Forelimb muscle (tissue), 1 donor: ENCODE data around the gene MOB1B. TPM values are rescaled to one million over a fixed set of nuclear protein-coding genes. Genes with fewer than 3 reads are reported as not detected.
"Not testable (repeated sequence)": the region's sequence is repeated elsewhere in the genome, so short reads cannot be mapped to it uniquely, and the experiment has no call there.

Experiments
- DNase-seq: peaks from one replicate; pipeline ENCODE4 v3.0.0-alpha.2; 2013; ENCODE audit warnings: low read depth
- polyA plus RNA-seq: library from polyadenylated mRNA; unstranded; fragments of 120-200 nt; gene quantifications from one replicate; pipeline ENCODE4 v1.2.1, GENCODE V29; 2013; ENCODE audit not compliant: insufficient read length

MOB1B gene
- polyA plus RNA-seq, 1 donor: 32.1 TPM

GRCh38 chr4:71008196-71008595, 106.0 kb downstream of the MOB1B start:
- no peak for DNase-seq

GRCh38 chr4:71009086-71009485, 106.9 kb downstream of the MOB1B start:
- no peak for DNase-seq

- DNase-seq: peak; percentile 34
Measured at GRCh38 chr4:71009890-71010588, 107.9 kb downstream of the MOB1B start.

- DNase-seq: no peak
Measured at GRCh38 chr4:71011451-71011850, 109.3 kb downstream of the MOB1B start.

- not testable (repeated sequence) for DNase-seq
Measured at GRCh38 chr4:71017391-71017790, 115.2 kb downstream of the MOB1B start.

GRCh38 chr4:71020611-71021010, 118.4 kb downstream of the MOB1B start:
- DNase-seq: no peak

- no peak for DNase-seq
Measured at GRCh38 chr4:71025654-71026053, 123.5 kb downstream of the MOB1B start.

GRCh38 chr4:71026086-71026485, 123.9 kb downstream of the MOB1B start:
- no peak for DNase-seq

- no peak for DNase-seq
Measured at GRCh38 chr4:71027611-71028010, 125.4 kb downstream of the MOB1B start.

- no peak for DNase-seq
Measured at GRCh38 chr4:71029504-71029903, 127.3 kb downstream of the MOB1B start.

GRCh38 chr4:71032106-71032505, 129.9 kb downstream of the MOB1B start:
- not testable (repeated sequence) for DNase-seq

Other genes starting within 250 kb of the MOB1B start
- 1.5 TPM for gene JCHAIN, start 235.9 kb upstream of the MOB1B start, polyA plus RNA-seq
- gene UTP3, start 213.8 kb upstream of the MOB1B start, polyA plus RNA-seq: 18.7 TPM
- gene RUFY3, start 180.4 kb upstream of the MOB1B start, polyA plus RNA-seq: 89.7 TPM
- gene GRSF1, start 62.5 kb upstream of the MOB1B start, polyA plus RNA-seq: 181 TPM
- 18.5 TPM for gene DCK, start 91.3 kb downstream of the MOB1B start, polyA plus RNA-seq